ENCODE measurements around the gene CSTF1.

The CSTF1 gene

GRCh38 chr20:56443654-56444540 lies 51.5 kb downstream of the CSTF1 start:
- H3K36me3 ChIP-seq (ENCODE audit: control insufficient read depth, insufficient read depth, low read length), result peaks cover 9% of the 10 kb centered on the region
- no peaks in the 10 kb centered on the region for H3K9me3 ChIP-seq (ENCODE audit: control insufficient read depth, low read length)
- peaks cover 16% of the 10 kb centered on the region for H3K4me1 ChIP-seq (ENCODE audit: control insufficient read depth, insufficient read depth, low read length, poor library complexity, severe bottlenecking)
- no peak overlapping the region for H3K27ac ChIP-seq (ENCODE audit: insufficient read depth, low read length, poor library complexity, severe bottlenecking)
- no peaks in the 10 kb centered on the region for H3K27me3 ChIP-seq (replicated peaks; ENCODE audit: control insufficient read depth, insufficient read depth, low read length, poor library complexity, severe bottlenecking)
- no peak overlapping the region for H3K4me3 ChIP-seq (ENCODE audit: insufficient read depth, low read depth, low read length, poor library complexity, severe bottlenecking)
- no peak for DNase-seq

- DNase-seq, result no peak
- Histone ChIP-seq H3K36me3 (ENCODE audit: control insufficient read depth, insufficient read depth, low read length) (peaks cover 9% of the 10 kb centered on the region), H3K27ac (ENCODE audit: insufficient read depth, low read length, poor library complexity, severe bottlenecking) (no peak overlapping the region), H3K4me3 (ENCODE audit: insufficient read depth, low read depth, low read length, poor library complexity, severe bottlenecking) (no peak overlapping the region), H3K27me3 (replicated peaks; ENCODE audit: control insufficient read depth, insufficient read depth, low read length, poor library complexity, severe bottlenecking) (no peaks in the 10 kb centered on the region), H3K4me1 (ENCODE audit: control insufficient read depth, insufficient read depth, low read length, poor library complexity, severe bottlenecking) (peaks cover 4% of the 10 kb centered on the region), H3K9me3 (ENCODE audit: control insufficient read depth, low read length) (no peaks in the 10 kb centered on the region)
These were observed 52.7 kb downstream of the CSTF1 start for GRCh38 chr20:56445130-56445529.

- H3K27me3 ChIP-seq (replicated peaks; ENCODE audit: control insufficient read depth, insufficient read depth, low read length, poor library complexity, severe bottlenecking), result no peaks in the 10 kb centered on the region
These were observed 53.1 kb downstream of the CSTF1 start for GRCh38 chr20:56445540-56445939.

GRCh38 chr20:56447227-56447626 lies 54.8 kb downstream of the CSTF1 start:
- Histone ChIP-seq H3K4me3 (ENCODE audit: insufficient read depth, low read depth, low read length, poor library complexity, severe bottlenecking) (no peak overlapping the region), H3K27me3 (replicated peaks; ENCODE audit: control insufficient read depth, insufficient read depth, low read length, poor library complexity, severe bottlenecking) (no peaks in the 10 kb centered on the region), H3K27ac (ENCODE audit: insufficient read depth, low read length, poor library complexity, severe bottlenecking) (no peak overlapping the region), H3K4me1 (ENCODE audit: control insufficient read depth, insufficient read depth, low read length, poor library complexity, severe bottlenecking) (no peaks in the 10 kb centered on the region), H3K36me3 (ENCODE audit: control insufficient read depth, insufficient read depth, low read length) (peaks cover 23% of the 10 kb centered on the region), H3K9me3 (ENCODE audit: control insufficient read depth, low read length) (no peaks in the 10 kb centered on the region)
- DNase-seq, result no peak

More at GRCh38 chr20:56445540-56445939, 53.1 kb downstream of the CSTF1 start:
- H3K27ac ChIP-seq (ENCODE audit: insufficient read depth, low read length, poor library complexity, severe bottlenecking), result no peak overlapping the region
- no peaks in the 10 kb centered on the region for H3K9me3 ChIP-seq (ENCODE audit: control insufficient read depth, low read length)
- H3K4me3 ChIP-seq (ENCODE audit: insufficient read depth, low read depth, low read length, poor library complexity, severe bottlenecking), result no peak overlapping the region
- peaks cover 9% of the 10 kb centered on the region for H3K36me3 ChIP-seq (ENCODE audit: control insufficient read depth, insufficient read depth, low read length)
- DNase-seq, result no peak
- H3K4me1 ChIP-seq (ENCODE audit: control insufficient read depth, insufficient read depth, low read length, poor library complexity, severe bottlenecking), result no peaks in the 10 kb centered on the region

GRCh38 chr20:56449459-56449858 lies 57.0 kb downstream of the CSTF1 start:
- Histone ChIP-seq H3K4me1 (ENCODE audit: control insufficient read depth, insufficient read depth, low read length, poor library complexity, severe bottlenecking) (peaks cover 6% of the 10 kb centered on the region), H3K9me3 (ENCODE audit: control insufficient read depth, low read length) (no peaks in the 10 kb centered on the region), H3K27ac (ENCODE audit: insufficient read depth, low read length, poor library complexity, severe bottlenecking) (no peak overlapping the region), H3K27me3 (replicated peaks; ENCODE audit: control insufficient read depth, insufficient read depth, low read length, poor library complexity, severe bottlenecking) (no peaks in the 10 kb centered on the region), H3K4me3 (ENCODE audit: insufficient read depth, low read depth, low read length, poor library complexity, severe bottlenecking) (no peak overlapping the region), H3K36me3 (ENCODE audit: control insufficient read depth, insufficient read depth, low read length) (peaks cover 27% of the 10 kb centered on the region)
- DNase-seq, result no peak

- DNase-seq, result no peak
- Histone ChIP-seq H3K27ac (ENCODE audit: insufficient read depth, low read length, poor library complexity, severe bottlenecking) (no peak overlapping the region), H3K9me3 (ENCODE audit: control insufficient read depth, low read length) (no peaks in the 10 kb centered on the region), H3K36me3 (ENCODE audit: control insufficient read depth, insufficient read depth, low read length) (peaks cover 27% of the 10 kb centered on the region), H3K4me1 (ENCODE audit: control insufficient read depth, insufficient read depth, low read length, poor library complexity, severe bottlenecking) (peaks cover 6% of the 10 kb centered on the region), H3K27me3 (replicated peaks; ENCODE audit: control insufficient read depth, insufficient read depth, low read length, poor library complexity, severe bottlenecking) (no peaks in the 10 kb centered on the region), H3K4me3 (ENCODE audit: insufficient read depth, low read depth, low read length, poor library complexity, severe bottlenecking) (no peak overlapping the region)
These were observed 58.8 kb downstream of the CSTF1 start for GRCh38 chr20:56451056-56451765.

GRCh38 chr20:56453352-56453751 lies 60.9 kb downstream of the CSTF1 start:
- Histone ChIP-seq H3K27ac (ENCODE audit: insufficient read depth, low read length, poor library complexity, severe bottlenecking) (no peak overlapping the region), H3K4me3 (ENCODE audit: insufficient read depth, low read depth, low read length, poor library complexity, severe bottlenecking) (no peak overlapping the region), H3K36me3 (ENCODE audit: control insufficient read depth, insufficient read depth, low read length) (peaks cover 19% of the 10 kb centered on the region), H3K4me1 (ENCODE audit: control insufficient read depth, insufficient read depth, low read length, poor library complexity, severe bottlenecking) (peaks cover 6% of the 10 kb centered on the region), H3K27me3 (replicated peaks; ENCODE audit: control insufficient read depth, insufficient read depth, low read length, poor library complexity, severe bottlenecking) (no peaks in the 10 kb centered on the region), H3K9me3 (ENCODE audit: control insufficient read depth, low read length) (no peaks in the 10 kb centered on the region)
- no peak for DNase-seq

GRCh38 chr20:56454754-56455153 lies 62.3 kb downstream of the CSTF1 start:
- no peaks in the 10 kb centered on the region for H3K27me3 ChIP-seq (replicated peaks; ENCODE audit: control insufficient read depth, insufficient read depth, low read length, poor library complexity, severe bottlenecking)
- H3K27ac ChIP-seq (ENCODE audit: insufficient read depth, low read length, poor library complexity, severe bottlenecking), result no peak overlapping the region
- no peaks in the 10 kb centered on the region for H3K9me3 ChIP-seq (ENCODE audit: control insufficient read depth, low read length)
- H3K4me3 ChIP-seq (ENCODE audit: insufficient read depth, low read depth, low read length, poor library complexity, severe bottlenecking), result no peak overlapping the region
- no peak for DNase-seq
- peaks cover 6% of the 10 kb centered on the region for H3K4me1 ChIP-seq (ENCODE audit: control insufficient read depth, insufficient read depth, low read length, poor library complexity, severe bottlenecking)
- peaks cover 27% of the 10 kb centered on the region for H3K36me3 ChIP-seq (ENCODE audit: control insufficient read depth, insufficient read depth, low read length)

Measured in effector memory CD4-positive, alpha-beta T cell (primary cell).